MCF 10A (cell line): ENCODE measurements around the gene SLC5A10. TPM values are rescaled to one million over a fixed set of nuclear protein-coding genes. Genes with fewer than 3 reads are reported as not detected.

Experiments used
- BruUV-seq: library from RNA; stranded (reverse); fragments of 400-500 nt; replicated peaks from 2 replicates; lab custom pipeline; 2021; lab: Mats Ljungman, UMichigan
- CTCF ChIA-PET: fragments of 300-600 bp; sonication (Branson Sonifier 250); formaldehyde crosslinking; extraction: SDS; loops from one replicate; lab custom pipeline; 2021; ENCODE audit warnings: antibody characterized with exemption, inconsistent platforms; lab: Yijun Ruan, JAX
- POLR2A ChIA-PET: fragments of 300-600, 350-650 bp; sonication (Branson Sonifier 250); formaldehyde crosslinking; extraction: SDS; loops from one replicate; lab custom pipeline; 2020; ENCODE audit warnings: antibody characterized with exemption, inconsistent platforms; lab: Yijun Ruan, JAX
- DNase-seq: peaks from one replicate; pipeline ENCODE4 v3.0.0-alpha.2; 2018; ENCODE audit not compliant: unreplicated experiment
- H3K27ac Mint-ChIP-seq: one replicate; pipeline ENCODE4 v1.8.0; 2022; ENCODE audit warnings: mild to moderate bottlenecking, low read depth, mixed read lengths; ENCODE audit not compliant: unreplicated experiment
- H3K27me3 Mint-ChIP-seq: one replicate; pipeline ENCODE4 v1.8.0; 2022; ENCODE audit warnings: mixed read lengths; ENCODE audit not compliant: insufficient read depth, unreplicated experiment
- H3K36me3 Mint-ChIP-seq: one replicate; pipeline ENCODE4 v1.8.0; 2022; ENCODE audit warnings: mild to moderate bottlenecking, moderate library complexity, mixed read lengths; ENCODE audit not compliant: insufficient read depth, unreplicated experiment
- H3K4me1 Mint-ChIP-seq: one replicate; pipeline ENCODE4 v1.8.0; 2022; ENCODE audit warnings: mixed read lengths; ENCODE audit not compliant: insufficient read depth, unreplicated experiment
- H3K4me3 Mint-ChIP-seq: one replicate; pipeline ENCODE4 v1.8.0; 2022; ENCODE audit warnings: mild to moderate bottlenecking, moderate library complexity, mixed read lengths; ENCODE audit not compliant: unreplicated experiment
- H3K9me3 Mint-ChIP-seq: one replicate; pipeline ENCODE4 v1.8.0; 2022; ENCODE audit warnings: mixed read lengths; ENCODE audit not compliant: unreplicated experiment
- CTCF ChIP-seq: fragments of 200-600 bp; IDR thresholded peaks from one replicate; pipeline ENCODE4 v1.8.0; 2022; ENCODE audit warnings: antibody characterized with exemption, mild to moderate bottlenecking; ENCODE audit not compliant: unreplicated experiment
- intact Hi-C: fragments of 100-400 bp; cut with micrococcal nuclease; formaldehyde crosslinking; loops from 2 replicates; pipeline ENCODE4 v1.14.1; 2022
- total RNA-seq: library from RNA; stranded (reverse); gene quantifications from 2 replicates; pipeline ENCODE4 v1.2.3, GENCODE V29; 2022

Gene SLC5A10
- total RNA-seq, 1 experiment from 2014 or later, result 0.16 TPM

- no peak for TF ChIP-seq CTCF
- CTCF ChIA-PET, result interaction anchor here (1.7 kb wide), 1 partner anchor 24 kb away, joined by 7 read pairs; no protein-coding TSS in a partner anchor
- no peaks in the 10 kb centered on the region for H3K27me3 Mint-ChIP-seq
- no peaks in the 10 kb centered on the region for H3K4me1 Mint-ChIP-seq
- no peak overlapping the region for H3K27ac Mint-ChIP-seq
- POLR2A ChIA-PET, result interaction anchor here (1.2 kb wide), 1 partner anchor 17 kb away, joined by 4 read pairs; no protein-coding TSS in a partner anchor
- H3K36me3 Mint-ChIP-seq, result peaks cover 20% of the 10 kb centered on the region
- DNase-seq, result no peak
- H3K9me3 Mint-ChIP-seq, result no peaks in the 10 kb centered on the region
- intact Hi-C loops, result no loop called here
- no peak overlapping the region for H3K4me3 Mint-ChIP-seq
- no TSS peak for BruUV-seq
Observed at GRCh38 chr17:18984273-18985114, 32.5 kb downstream of the SLC5A10 start.

- Mint-ChIP-seq H3K4me1 (no peaks in the 10 kb centered on the region), H3K9me3 (no peaks in the 10 kb centered on the region), H3K4me3 (no peak overlapping the region), H3K27me3 (no peaks in the 10 kb centered on the region), H3K27ac (no peak overlapping the region), H3K36me3 (peaks cover 19% of the 10 kb centered on the region)
- no peak for DNase-seq
- BruUV-seq, result no TSS peak
- no peak for TF ChIP-seq CTCF
- ChIA-PET CTCF (interaction anchor here (0.6 to 1.7 kb wide), 3 partner anchors 25 to 699 kb away, joined by 3 to 7 read pairs (median 3); no protein-coding TSS in a partner anchor), POLR2A (interaction anchor here (1.2 kb wide), 1 partner anchor 16 kb away, joined by 4 read pairs; no protein-coding TSS in a partner anchor)
- intact Hi-C loops, result no loop called here
Observed at GRCh38 chr17:18985475-18985874, 33.5 kb downstream of the SLC5A10 start.

GRCh38 chr17:18986541-18987229 is 34.7 kb downstream of the SLC5A10 start:
- TF ChIP-seq CTCF, result no peak
- H3K9me3 Mint-ChIP-seq, result no peaks in the 10 kb centered on the region
- intact Hi-C loops, result no loop called here
- ChIA-PET POLR2A (no interaction called here), CTCF (interaction anchor here (1.7 kb wide), 1 partner anchor 26 kb away, joined by 7 read pairs; no protein-coding TSS in a partner anchor)
- BruUV-seq, result TSS peak; percentile 11
- no peaks in the 10 kb centered on the region for H3K27me3 Mint-ChIP-seq
- H3K4me1 Mint-ChIP-seq, result no peaks in the 10 kb centered on the region
- H3K36me3 Mint-ChIP-seq, result peaks cover 19% of the 10 kb centered on the region
- H3K27ac Mint-ChIP-seq, result no peak overlapping the region
- no peak overlapping the region for H3K4me3 Mint-ChIP-seq
- DNase-seq, result no peak

GRCh38 chr17:18987230-18987610 is 35.3 kb downstream of the SLC5A10 start:
- TF ChIP-seq CTCF, result no peak
- intact Hi-C loops, result no loop called here
- Mint-ChIP-seq H3K27me3 (no peaks in the 10 kb centered on the region), H3K36me3 (peaks cover 17% of the 10 kb centered on the region), H3K9me3 (no peaks in the 10 kb centered on the region), H3K27ac (no peak overlapping the region), H3K4me3 (no peak overlapping the region), H3K4me1 (no peaks in the 10 kb centered on the region)
- DNase-seq, result no peak
- no TSS peak for BruUV-seq
- ChIA-PET POLR2A (no interaction called here), CTCF (interaction anchor here (1.0 kb wide), 1 partner anchor 26 kb away, joined by 5 read pairs; no protein-coding TSS in a partner anchor)
